Chondrocyte (in vitro differentiated cells): ENCODE data around the gene APEX1. TPM values are rescaled to one million over a fixed set of nuclear protein-coding genes. Genes with fewer than 3 reads are reported as not detected.

Experiments
- DNase-seq: peaks from one replicate; pipeline ENCODE4 v3.0.0; 2021; ENCODE audit warnings: mixed read lengths, low spot score
- H3K27ac Mint-ChIP-seq: one replicate; pipeline ENCODE4 v1.8.0; 2021; ENCODE audit warnings: mild to moderate bottlenecking, moderate library complexity, mixed read lengths; ENCODE audit not compliant: unreplicated experiment
- H3K27me3 Mint-ChIP-seq: 2 replicates; pipeline ENCODE4 v1.8.0; 2021; ENCODE audit warnings: low read depth, mixed read lengths
- H3K36me3 Mint-ChIP-seq: 2 replicates; pipeline ENCODE4 v1.8.0; 2021; ENCODE audit warnings: low read depth, mixed read lengths
- H3K4me1 Mint-ChIP-seq: 2 replicates; pipeline ENCODE4 v1.8.0; 2021; ENCODE audit warnings: low read depth, mild to moderate bottlenecking, mixed read lengths
- H3K4me3 Mint-ChIP-seq: one replicate; pipeline ENCODE4 v1.8.0; 2021; ENCODE audit warnings: mild to moderate bottlenecking, moderate library complexity, mixed read lengths; ENCODE audit not compliant: unreplicated experiment
- H3K9me3 Mint-ChIP-seq: 2 replicates; pipeline ENCODE4 v1.8.0; 2021; ENCODE audit warnings: low read depth, mixed read lengths
- total RNA-seq: library from RNA; stranded (reverse); gene quantifications from 3 replicates; pipeline ENCODE4 v1.2.1, GENCODE V29; 2021
- TF ChIP-seq, protein P1 (sequence below): fragments of 200-600 bp; sonication (generic); IDR thresholded peaks from 2 replicates; pipeline ENCODE4 v1.5.0; 2021; ENCODE audit warnings: antibody characterized with exemption, mild to moderate bottlenecking, moderate library complexity

APEX1 gene
- total RNA-seq, 1 donor from 2014 or later: 141 TPM

DNA sequence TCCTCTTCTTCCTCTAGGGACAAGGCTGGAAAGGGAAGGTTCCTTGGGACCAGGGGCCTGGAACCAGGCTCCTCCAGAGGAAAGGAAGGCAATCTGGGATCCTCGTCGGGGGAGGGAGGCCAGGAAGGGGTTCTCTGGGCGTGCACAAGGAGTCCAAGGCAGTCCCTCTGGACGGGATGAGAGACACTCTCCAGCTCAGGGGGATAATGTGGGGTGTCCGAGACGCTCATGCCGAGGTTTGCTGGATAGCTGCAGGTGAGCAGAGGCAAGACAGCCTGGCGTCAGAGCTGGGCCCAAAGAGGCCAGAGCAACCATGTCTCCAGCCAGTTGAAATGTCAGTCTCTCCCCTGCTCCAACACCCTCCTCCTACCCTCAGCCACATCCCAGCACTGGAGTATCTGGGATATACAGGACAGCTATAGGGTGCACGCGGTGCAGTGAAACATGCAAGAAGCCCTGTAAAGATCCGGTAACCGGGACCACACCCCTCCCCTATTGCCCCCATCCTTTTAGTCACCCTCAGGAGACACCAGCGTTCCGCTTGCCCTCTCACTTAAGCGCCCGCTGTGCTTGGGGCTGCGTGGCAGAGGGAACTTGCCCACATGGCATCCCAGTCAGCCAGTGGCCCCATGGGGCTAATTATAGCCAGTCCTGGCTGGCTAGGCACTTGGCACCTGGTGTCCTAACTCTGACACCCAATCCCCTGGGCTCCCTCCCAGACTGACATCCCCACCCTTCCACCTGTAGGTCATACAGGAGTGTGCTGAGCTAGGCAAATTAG is 19.3 kb upstream of the APEX1 start, which contains the start of gene KLHL33:
TSS of gene KLHL33 (minus strand) at position 585 of the 781 bp plus-strand sequence. CDS start at position 230, 355 bp downstream.
- TF ChIP-seq, protein P1, sequence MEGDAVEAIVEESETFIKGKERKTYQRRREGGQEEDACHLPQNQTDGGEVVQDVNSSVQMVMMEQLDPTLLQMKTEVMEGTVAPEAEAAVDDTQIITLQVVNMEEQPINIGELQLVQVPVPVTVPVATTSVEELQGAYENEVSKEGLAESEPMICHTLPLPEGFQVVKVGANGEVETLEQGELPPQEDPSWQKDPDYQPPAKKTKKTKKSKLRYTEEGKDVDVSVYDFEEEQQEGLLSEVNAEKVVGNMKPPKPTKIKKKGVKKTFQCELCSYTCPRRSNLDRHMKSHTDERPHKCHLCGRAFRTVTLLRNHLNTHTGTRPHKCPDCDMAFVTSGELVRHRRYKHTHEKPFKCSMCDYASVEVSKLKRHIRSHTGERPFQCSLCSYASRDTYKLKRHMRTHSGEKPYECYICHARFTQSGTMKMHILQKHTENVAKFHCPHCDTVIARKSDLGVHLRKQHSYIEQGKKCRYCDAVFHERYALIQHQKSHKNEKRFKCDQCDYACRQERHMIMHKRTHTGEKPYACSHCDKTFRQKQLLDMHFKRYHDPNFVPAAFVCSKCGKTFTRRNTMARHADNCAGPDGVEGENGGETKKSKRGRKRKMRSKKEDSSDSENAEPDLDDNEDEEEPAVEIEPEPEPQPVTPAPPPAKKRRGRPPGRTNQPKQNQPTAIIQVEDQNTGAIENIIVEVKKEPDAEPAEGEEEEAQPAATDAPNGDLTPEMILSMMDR: no peak
- Mint-ChIP-seq H3K27ac (peak within 1 kb of the TSS; percentile 57), H3K36me3 (no peaks in the 10 kb centered on the region)

DNA sequence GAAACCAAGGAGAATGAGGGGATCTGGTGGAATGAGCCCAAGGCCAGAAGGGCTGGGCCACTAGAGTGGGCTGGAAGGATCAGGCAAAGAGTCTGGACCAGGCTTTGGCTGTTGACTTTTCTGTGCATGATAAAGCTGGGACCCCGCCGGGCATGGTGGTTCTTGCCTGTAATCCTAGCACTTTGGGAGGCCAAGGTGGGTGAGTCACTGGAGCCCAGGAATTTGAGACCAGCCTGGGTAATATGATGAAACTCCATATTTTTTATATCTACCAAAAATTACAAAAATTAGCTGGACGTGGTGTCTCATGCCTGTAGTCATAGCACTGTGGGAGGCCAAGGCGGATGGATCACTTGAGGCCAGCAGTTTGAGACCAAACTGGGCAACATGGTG is 18.7 kb upstream of the APEX1 start:
- Mint-ChIP-seq H3K9me3 (no peaks in the 10 kb centered on the region), H3K27me3 (peaks cover 2% of the 10 kb centered on the region), H3K27ac (peak overlapping the region; percentile 57), H3K4me3 (no peak overlapping the region), H3K4me1 (peaks cover 10% of the 10 kb centered on the region), H3K36me3 (no peaks in the 10 kb centered on the region)
- no peak for DNase-seq
- TF ChIP-seq, protein P1: no peak

More for the DNA sequence above, 19.3 kb upstream of the APEX1 start, which contains the start of gene KLHL33:
- Mint-ChIP-seq H3K9me3 (no peaks in the 10 kb centered on the region), H3K27me3 (peaks cover 2% of the 10 kb centered on the region), H3K4me3 (no peak within 1 kb of the TSS), H3K4me1 (peaks cover 10% of the 10 kb centered on the region)
- no peak for DNase-seq

DNA sequence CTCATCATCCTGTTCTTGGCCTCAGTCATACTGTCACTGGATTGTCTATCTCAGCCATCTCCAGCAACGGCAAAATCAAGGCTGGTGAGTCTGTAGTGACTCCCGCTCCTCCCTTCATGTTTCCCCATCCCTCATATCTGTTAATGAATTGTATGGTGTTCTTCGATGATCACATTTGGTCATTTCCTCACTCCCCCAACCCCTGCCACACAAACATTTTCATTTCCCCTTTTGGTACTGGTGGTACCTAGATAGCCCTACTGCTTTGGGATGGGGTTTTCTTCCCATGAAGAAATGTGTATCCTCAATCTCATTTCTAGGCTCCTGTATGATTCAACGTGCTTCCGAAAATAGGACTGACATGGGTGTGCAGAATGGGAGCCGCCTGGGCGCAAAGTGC is 16.4 kb upstream of the APEX1 start:
- peaks cover 10% of the 10 kb centered on the region for H3K4me1 Mint-ChIP-seq
- peaks cover 2% of the 10 kb centered on the region for H3K27me3 Mint-ChIP-seq
- no peaks in the 10 kb centered on the region for H3K36me3 Mint-ChIP-seq
- H3K4me3 Mint-ChIP-seq: no peak overlapping the region
- no peaks in the 10 kb centered on the region for H3K9me3 Mint-ChIP-seq
- no peak for DNase-seq
- TF ChIP-seq, protein P1: no peak
- H3K27ac Mint-ChIP-seq: no peak overlapping the region

DNA sequence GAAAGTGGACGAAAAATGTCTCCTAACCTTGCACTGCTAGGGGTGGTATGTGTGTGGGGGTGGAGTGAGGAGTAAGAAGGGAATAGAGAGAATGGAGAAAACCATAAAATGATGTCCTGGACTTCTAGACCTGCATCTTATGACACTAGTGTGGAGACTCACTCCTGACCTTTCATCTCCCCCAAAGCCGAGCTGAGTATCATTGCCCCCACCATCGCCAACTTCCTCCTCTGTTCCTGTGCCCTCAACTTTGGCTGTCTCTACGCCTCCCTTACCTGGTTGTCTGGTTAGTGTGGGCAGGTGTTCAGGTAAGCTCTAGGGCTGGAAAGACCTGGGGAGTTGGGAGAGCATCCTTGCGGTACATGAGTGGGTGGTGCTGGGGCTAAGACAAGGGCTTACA is 14.6 kb upstream of the APEX1 start:
- H3K27me3 Mint-ChIP-seq: peaks cover 2% of the 10 kb centered on the region
- H3K9me3 Mint-ChIP-seq: no peaks in the 10 kb centered on the region
- no peak for DNase-seq
- H3K4me3 Mint-ChIP-seq: no peak overlapping the region
- peaks cover 10% of the 10 kb centered on the region for H3K4me1 Mint-ChIP-seq
- TF ChIP-seq, protein P1: no peak
- no peaks in the 10 kb centered on the region for H3K36me3 Mint-ChIP-seq
- H3K27ac Mint-ChIP-seq: no peak overlapping the region

DNA sequence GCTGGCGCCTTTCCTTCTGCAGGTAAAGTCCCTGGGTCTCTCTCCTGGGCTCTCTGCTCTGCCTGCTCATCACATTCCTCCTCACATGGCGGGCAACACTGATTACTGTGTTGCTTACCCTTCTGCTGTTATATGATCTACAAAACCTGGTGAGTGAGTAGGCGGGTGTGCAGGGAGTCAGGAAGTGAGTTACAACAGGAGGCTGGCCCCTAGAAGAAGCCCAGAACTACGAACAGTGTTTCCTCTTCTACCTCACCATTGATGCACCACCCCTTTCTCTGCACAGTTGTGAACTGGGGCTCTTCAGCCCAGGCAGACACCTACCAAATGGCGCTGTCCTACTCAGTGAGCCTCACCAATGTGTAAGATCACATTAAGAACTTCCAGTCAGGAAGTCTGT is 14.1 kb upstream of the APEX1 start:
- H3K27ac Mint-ChIP-seq: no peak overlapping the region

More for the DNA sequence above, 14.1 kb upstream of the APEX1 start:
- H3K4me1 Mint-ChIP-seq: peaks cover 10% of the 10 kb centered on the region
- H3K9me3 Mint-ChIP-seq: no peaks in the 10 kb centered on the region
- H3K4me3 Mint-ChIP-seq: no peak overlapping the region
- no peaks in the 10 kb centered on the region for H3K36me3 Mint-ChIP-seq
- no peak for DNase-seq
- peaks cover 2% of the 10 kb centered on the region for H3K27me3 Mint-ChIP-seq
- TF ChIP-seq, protein P1: no peak
